ENCODE measurements around the gene MACROD2. TPM values are rescaled to one million over a fixed set of nuclear protein-coding genes. Genes with fewer than 3 reads are reported as not detected.

The MACROD2 gene
- total and polyA plus RNA-seq, 2 experiments from 2014 or later: 2.8 to 4.3 TPM

- Histone ChIP-seq H3K4me3 (no peak overlapping the region), H3F3A (replicated peaks; ENCODE audit: low read depth) (no peaks in the 10 kb centered on the region), H3K27me3 (ENCODE audit: insufficient read depth) (no peaks in the 10 kb centered on the region), H2AFZ (no peak overlapping the region), H3K27ac (ENCODE audit: low read depth) (no peak overlapping the region), H3K36me3 (ENCODE audit: insufficient read depth) (no peaks in the 10 kb centered on the region), H3K9me2 (ENCODE audit: insufficient read depth) (no peaks in the 10 kb centered on the region), H3K4me2 (0 out of 2 replicates have a peak overlapping the region, but pooled peaks have one; percentile 26), H3K4me1 (ENCODE audit: insufficient read depth) (peaks cover 20% of the 10 kb centered on the region), H4K20me1 (replicated peaks; ENCODE audit: insufficient read depth) (no peaks in the 10 kb centered on the region), H3K79me2 (replicated peaks; ENCODE audit: insufficient read depth) (no peaks in the 10 kb centered on the region)
- H3K27me3 Mint-ChIP-seq (ENCODE audit: insufficient read depth, low read depth, poor library complexity): peaks cover 3% of the 10 kb centered on the region
- DNase-seq (ENCODE audit: low spot score) (no peak), ATAC-seq (no peak)
- peaks cover 45% of the 10 kb centered on the region for H3K9me3 Mint-ChIP-seq
- H3K27ac Mint-ChIP-seq: no peak overlapping the region
- TF ChIP-seq ZNF462 (CRISPR knock-in tag; IDR thresholded peaks at IDR 0.05) (no peak), POLR2AphosphoS5 (IDR thresholded peaks at IDR 0.05; ENCODE audit: low read depth) (no peak), STAT1 (IDR thresholded peaks at IDR 0.05; ENCODE audit: unreplicated experiment) (no peak), EZH2phosphoT487 (IDR thresholded peaks at IDR 0.05; ENCODE audit: unreplicated experiment) (no peak), ZNF114 (CRISPR knock-in tag; IDR thresholded peaks at IDR 0.05) (no peak), JUNB (IDR thresholded peaks at IDR 0.05; ENCODE audit: unreplicated experiment) (no peak), CTCF (conservative IDR thresholded peaks at IDR 0.05; ENCODE audit: low read depth in 2 of 2) (no peak)
- TF ChIP-seq, protein P1, sequence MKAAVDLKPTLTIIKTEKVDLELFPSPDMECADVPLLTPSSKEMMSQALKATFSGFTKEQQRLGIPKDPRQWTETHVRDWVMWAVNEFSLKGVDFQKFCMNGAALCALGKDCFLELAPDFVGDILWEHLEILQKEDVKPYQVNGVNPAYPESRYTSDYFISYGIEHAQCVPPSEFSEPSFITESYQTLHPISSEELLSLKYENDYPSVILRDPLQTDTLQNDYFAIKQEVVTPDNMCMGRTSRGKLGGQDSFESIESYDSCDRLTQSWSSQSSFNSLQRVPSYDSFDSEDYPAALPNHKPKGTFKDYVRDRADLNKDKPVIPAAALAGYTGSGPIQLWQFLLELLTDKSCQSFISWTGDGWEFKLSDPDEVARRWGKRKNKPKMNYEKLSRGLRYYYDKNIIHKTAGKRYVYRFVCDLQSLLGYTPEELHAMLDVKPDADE (IDR thresholded peaks at IDR 0.05): no peak
- peaks cover 40% of the 10 kb centered on the region for H3K36me3 Mint-ChIP-seq (ENCODE audit: low read depth)
- no peak overlapping the region for H3K4me3 Mint-ChIP-seq
- peaks cover 26% of the 10 kb centered on the region for H3K4me1 Mint-ChIP-seq
These were observed 475.0 kb downstream of the MACROD2 start for GRCh38 chr20:14470231-14470899.

Data from GM23338 (cell line).